ENCODE measurements around the gene ELOVL5.

- no peak for TF ChIP-seq BHLHE40 (IDR thresholded peaks at IDR 0.05; ENCODE audit: borderline replicate concordance)
- no peak for TF ChIP-seq SUZ12 (IDR thresholded peaks at IDR 0.05)
- TF ChIP-seq FOXM1 (IDR thresholded peaks at IDR 0.05; ENCODE audit: borderline replicate concordance), result no peak
- TF ChIP-seq HDGF (IDR thresholded peaks at IDR 0.05; ENCODE audit: borderline replicate concordance), result no peak
- TF ChIP-seq, protein P1, sequence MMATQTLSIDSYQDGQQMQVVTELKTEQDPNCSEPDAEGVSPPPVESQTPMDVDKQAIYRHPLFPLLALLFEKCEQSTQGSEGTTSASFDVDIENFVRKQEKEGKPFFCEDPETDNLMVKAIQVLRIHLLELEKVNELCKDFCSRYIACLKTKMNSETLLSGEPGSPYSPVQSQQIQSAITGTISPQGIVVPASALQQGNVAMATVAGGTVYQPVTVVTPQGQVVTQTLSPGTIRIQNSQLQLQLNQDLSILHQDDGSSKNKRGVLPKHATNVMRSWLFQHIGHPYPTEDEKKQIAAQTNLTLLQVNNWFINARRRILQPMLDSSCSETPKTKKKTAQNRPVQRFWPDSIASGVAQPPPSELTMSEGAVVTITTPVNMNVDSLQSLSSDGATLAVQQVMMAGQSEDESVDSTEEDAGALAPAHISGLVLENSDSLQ (IDR thresholded peaks at IDR 0.05), result no peak
These were observed 12.8 kb upstream of the ELOVL5 start for GRCh38 chr6:53361549-53362031.

Data from HEK293T (cell line).